GM12874 (cell line): Measurements from ENCODE around the gene LEMD2.

Source experiments
- CTCF ChIP-seq: IDR thresholded peaks from 2 replicates; pipeline ENCODE4 v1.5.1; 2011; ENCODE audit warnings: low read depth, mild to moderate bottlenecking, control low read depth, low read length, moderate library complexity; ENCODE audit not compliant: insufficient read depth

Gene LEMD2

GRCh38 chr6:33787954-33788693 is 806 bp downstream of the LEMD2 start:
- TF ChIP-seq CTCF, result no peak

- TF ChIP-seq CTCF, result no peak
Measured at GRCh38 chr6:33787346-33787953, 1.5 kb downstream of the LEMD2 start.

GRCh38 chr6:33786736-33787135 is 2.2 kb downstream of the LEMD2 start:
- no peak for TF ChIP-seq CTCF

- no peak for TF ChIP-seq CTCF
Measured at GRCh38 chr6:33785778-33786177, 3.2 kb downstream of the LEMD2 start.

- no peak for TF ChIP-seq CTCF
Measured at GRCh38 chr6:33784787-33785186, 4.1 kb downstream of the LEMD2 start.

- no peak for TF ChIP-seq CTCF
Measured at GRCh38 chr6:33783781-33784520, 5.0 kb downstream of the LEMD2 start.

GRCh38 chr6:33782561-33782960 is 6.4 kb downstream of the LEMD2 start:
- no peak for TF ChIP-seq CTCF
